HG03066 (cell line): Measurements from ENCODE around the gene HOXD3.

Experiments used
- ATAC-seq: cut with Tn5 transposase; IDR thresholded peaks from one replicate; pipeline ENCODE4 v1.9.1; 2021; ENCODE audit warnings: low read depth; ENCODE audit not compliant: unreplicated experiment

HOXD3 gene

GRCh38 chr2:176202491-176202890, 45.4 kb downstream of the HOXD3 start:
- no peak for ATAC-seq

DNA sequence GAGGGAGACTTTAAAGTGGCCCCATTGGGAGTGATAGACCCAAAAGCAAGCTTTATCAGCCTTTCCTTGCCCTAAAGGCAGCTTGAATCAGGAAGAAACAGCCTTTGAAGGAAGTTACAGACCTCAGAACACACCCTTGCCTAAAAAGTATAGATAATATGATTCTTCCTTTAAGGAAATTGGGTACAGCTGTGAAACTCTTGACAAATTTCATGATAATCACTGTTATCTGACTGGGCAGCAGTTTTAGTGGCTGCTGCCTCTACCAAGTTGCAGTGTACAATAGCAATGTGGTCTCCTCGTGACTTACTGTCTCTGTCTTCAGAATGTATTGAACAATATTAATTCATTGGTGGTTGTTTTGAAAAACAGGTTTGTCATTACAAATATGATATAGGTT, 48.0 kb downstream of the HOXD3 start:
- ATAC-seq, result no peak

DNA sequence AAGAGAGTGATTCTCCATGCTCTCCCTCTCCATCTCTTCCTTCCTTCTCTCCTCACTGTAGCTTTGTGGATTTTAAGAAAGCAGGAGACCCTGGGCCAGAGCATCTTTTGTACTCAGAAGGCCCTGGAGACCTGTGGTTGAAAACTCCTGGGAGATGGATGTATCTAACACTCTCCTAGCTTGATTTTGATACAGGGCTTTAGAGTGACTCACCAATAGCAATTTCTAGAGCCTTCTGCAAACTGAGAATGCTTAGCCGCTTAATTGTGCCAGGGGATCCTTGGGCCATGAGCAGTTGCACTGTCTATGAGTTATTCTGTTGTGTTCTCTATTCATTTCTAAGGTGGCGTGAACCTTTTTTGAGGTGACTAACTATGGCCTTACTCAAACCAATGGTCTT, 49.0 kb downstream of the HOXD3 start:
- ATAC-seq, result no peak

DNA sequence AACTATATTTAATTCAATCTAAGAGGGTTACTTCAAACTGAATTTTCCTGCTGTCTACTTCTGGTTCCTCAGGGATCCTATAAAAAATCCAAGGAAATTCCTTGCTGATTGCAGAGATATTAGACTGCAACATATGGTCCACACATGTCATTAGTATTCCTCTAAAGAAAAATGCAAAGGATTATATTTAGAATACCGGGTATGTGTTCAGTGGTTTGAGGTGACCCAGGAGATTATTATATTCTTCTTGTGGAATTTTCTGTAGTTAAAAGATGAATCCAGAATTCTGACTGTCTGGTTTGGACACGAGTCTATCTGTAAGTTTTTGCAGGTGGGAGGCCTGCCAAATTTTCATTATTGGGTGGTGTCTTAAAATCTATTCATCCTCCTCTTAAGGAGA, 49.6 kb downstream of the HOXD3 start:
- ATAC-seq, result no peak

GRCh38 chr2:176211110-176211509, 54.0 kb downstream of the HOXD3 start:
- ATAC-seq, result no peak

GRCh38 chr2:176212276-176212675, 55.2 kb downstream of the HOXD3 start:
- no peak for ATAC-seq

- ATAC-seq, result no peak
These were observed 56.3 kb downstream of the HOXD3 start for GRCh38 chr2:176213406-176213805.
